MM.1S (cell line): Measurements from ENCODE around the gene TRPV5.
"Not testable (repeated sequence)": the region's sequence is repeated elsewhere in the genome, so short reads cannot be mapped to it uniquely, and the experiment has no call there.

Source experiments
- DNase-seq: peaks from one replicate; pipeline ENCODE4 v3.0.0-alpha.2; 2015
- H2AFZ ChIP-seq: fragments of 300-600 bp; sonication (generic); 2 replicates; pipeline ENCODE4 v1.6.0; 2016; ENCODE audit warnings: antibody characterized with exemption, low read length
- H3F3A ChIP-seq: fragments of 300-600 bp; sonication (generic); 2 replicates; pipeline ENCODE4 v1.6.1; 2016; ENCODE audit warnings: mild to moderate bottlenecking, antibody characterized with exemption, low read length, moderate library complexity, mixed read lengths; ENCODE audit not compliant: insufficient read depth
- H3K27ac ChIP-seq: fragments of 300-600 bp; sonication (generic); 2 replicates; pipeline ENCODE4 v1.5.1; 2016; ENCODE audit warnings: mild to moderate bottlenecking, low read length
- H3K27me3 ChIP-seq: fragments of 300-600 bp; sonication (generic); replicated peaks from 2 replicates; pipeline ENCODE4 v1.6.0; 2016; ENCODE audit warnings: low read length; ENCODE audit not compliant: insufficient read depth
- H3K36me3 ChIP-seq: fragments of 300-600 bp; sonication (generic); replicated peaks from 2 replicates; pipeline ENCODE4 v1.6.1; 2016; ENCODE audit warnings: mild to moderate bottlenecking, low read length, mixed read lengths; ENCODE audit not compliant: insufficient read depth
- H3K4me1 ChIP-seq: fragments of 300-600 bp; sonication (generic); 2 replicates; pipeline ENCODE4 v1.6.1; 2016; ENCODE audit warnings: low read length, mixed read lengths
- H3K4me2 ChIP-seq: fragments of 300-600 bp; sonication (generic); 2 replicates; pipeline ENCODE4 v1.6.0; 2016; ENCODE audit warnings: low read depth, low read length
- H3K4me3 ChIP-seq: fragments of 300-600 bp; sonication (generic); 2 replicates; pipeline ENCODE4 v1.5.1; 2016; ENCODE audit warnings: low read length, mixed read lengths
- H3K79me2 ChIP-seq: fragments of 300-600 bp; sonication (generic); 2 replicates; pipeline ENCODE4 v1.6.1; 2016; ENCODE audit warnings: mixed run types, low read length, mixed read lengths
- H3K9ac ChIP-seq: fragments of 300-600 bp; sonication (generic); 2 replicates; pipeline ENCODE4 v1.6.1; 2016; ENCODE audit warnings: low read length, mixed read lengths
- H3K9me2 ChIP-seq: fragments of 300-600 bp; sonication (generic); replicated peaks from 2 replicates; pipeline ENCODE4 v1.6.1; 2016; ENCODE audit warnings: mild to moderate bottlenecking, low read length, mixed read lengths; ENCODE audit not compliant: insufficient read depth
- H3K9me3 ChIP-seq: fragments of 300-600 bp; sonication (generic); replicated peaks from 2 replicates; pipeline ENCODE4 v1.6.1; 2016; ENCODE audit warnings: mild to moderate bottlenecking, low read length, mixed read lengths; ENCODE audit not compliant: insufficient read depth
- H4K20me1 ChIP-seq: fragments of 300-600 bp; sonication (generic); 2 replicates; pipeline ENCODE4 v1.6.1; 2016; ENCODE audit warnings: mild to moderate bottlenecking, low read length, moderate library complexity, mixed read lengths; ENCODE audit not compliant: insufficient read depth
- EZH2 ChIP-seq: fragments of 300-600 bp; sonication (generic); optimal IDR thresholded peaks from 2 replicates; pipeline ENCODE3; 2017; ENCODE audit warnings: low read depth, mild to moderate bottlenecking, antibody characterized with exemption, low read length, mixed read lengths
- EZH2phosphoT487 ChIP-seq: fragments of 300-600 bp; sonication (generic); IDR thresholded peaks from 2 replicates; pipeline ENCODE4 v1.6.1; 2018; ENCODE audit warnings: antibody characterized with exemption, low read length
- TF ChIP-seq, protein P1 (sequence below): fragments of 300-600 bp; sonication (generic); IDR thresholded peaks from 2 replicates; pipeline ENCODE4 v1.5.1; 2016; ENCODE audit warnings: antibody characterized with exemption, low read length, mixed read lengths

Gene TRPV5

DNA sequence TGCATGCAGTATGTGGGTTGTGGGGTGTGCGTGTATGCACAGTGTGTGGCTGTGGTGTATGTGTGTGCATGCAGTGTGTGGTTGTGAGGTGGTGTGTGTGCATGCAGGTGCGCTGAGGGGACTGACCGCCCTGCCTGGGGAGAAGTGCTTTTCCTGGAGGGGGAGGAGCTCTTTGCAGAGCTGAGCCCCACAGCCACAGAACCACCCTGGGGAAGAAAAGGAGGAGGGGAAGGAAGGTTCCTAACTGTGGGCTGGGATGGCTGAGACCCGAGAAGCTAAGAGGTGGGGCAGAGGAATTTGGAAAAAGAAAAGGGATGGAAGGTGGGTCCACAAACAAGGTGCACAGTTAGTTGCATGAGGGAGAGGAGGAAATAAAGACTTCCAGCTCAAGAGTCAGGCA lies at the start of gene TRPV5:
Gene TRPV5 (minus strand): TSS at position 123 of the 400 bp plus-strand sequence. CDS start 287 bp downstream, outside the sequence.
- Histone ChIP-seq H3K27ac (no peak within 1 kb of the TSS), H3K27me3 (no peaks in the 10 kb centered on the region), H3K9me2 (no peaks in the 10 kb centered on the region), H3F3A (no peaks in the 10 kb centered on the region), H3K9ac (no peak within 1 kb of the TSS), H3K36me3 (no peaks in the 10 kb centered on the region), H3K4me1 (no peaks in the 10 kb centered on the region), H3K9me3 (no peaks in the 10 kb centered on the region), H4K20me1 (no peaks in the 10 kb centered on the region), H2AFZ (no peak within 1 kb of the TSS), H3K79me2 (no peaks in the 10 kb centered on the region), H3K4me2 (no peak within 1 kb of the TSS), H3K4me3 (no peak within 1 kb of the TSS)
- DNase-seq = no peak
- no peak for TF ChIP-seq EZH2
- no peak for TF ChIP-seq EZH2phosphoT487
- TF ChIP-seq, protein P1, sequence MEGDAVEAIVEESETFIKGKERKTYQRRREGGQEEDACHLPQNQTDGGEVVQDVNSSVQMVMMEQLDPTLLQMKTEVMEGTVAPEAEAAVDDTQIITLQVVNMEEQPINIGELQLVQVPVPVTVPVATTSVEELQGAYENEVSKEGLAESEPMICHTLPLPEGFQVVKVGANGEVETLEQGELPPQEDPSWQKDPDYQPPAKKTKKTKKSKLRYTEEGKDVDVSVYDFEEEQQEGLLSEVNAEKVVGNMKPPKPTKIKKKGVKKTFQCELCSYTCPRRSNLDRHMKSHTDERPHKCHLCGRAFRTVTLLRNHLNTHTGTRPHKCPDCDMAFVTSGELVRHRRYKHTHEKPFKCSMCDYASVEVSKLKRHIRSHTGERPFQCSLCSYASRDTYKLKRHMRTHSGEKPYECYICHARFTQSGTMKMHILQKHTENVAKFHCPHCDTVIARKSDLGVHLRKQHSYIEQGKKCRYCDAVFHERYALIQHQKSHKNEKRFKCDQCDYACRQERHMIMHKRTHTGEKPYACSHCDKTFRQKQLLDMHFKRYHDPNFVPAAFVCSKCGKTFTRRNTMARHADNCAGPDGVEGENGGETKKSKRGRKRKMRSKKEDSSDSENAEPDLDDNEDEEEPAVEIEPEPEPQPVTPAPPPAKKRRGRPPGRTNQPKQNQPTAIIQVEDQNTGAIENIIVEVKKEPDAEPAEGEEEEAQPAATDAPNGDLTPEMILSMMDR = no peak

DNA sequence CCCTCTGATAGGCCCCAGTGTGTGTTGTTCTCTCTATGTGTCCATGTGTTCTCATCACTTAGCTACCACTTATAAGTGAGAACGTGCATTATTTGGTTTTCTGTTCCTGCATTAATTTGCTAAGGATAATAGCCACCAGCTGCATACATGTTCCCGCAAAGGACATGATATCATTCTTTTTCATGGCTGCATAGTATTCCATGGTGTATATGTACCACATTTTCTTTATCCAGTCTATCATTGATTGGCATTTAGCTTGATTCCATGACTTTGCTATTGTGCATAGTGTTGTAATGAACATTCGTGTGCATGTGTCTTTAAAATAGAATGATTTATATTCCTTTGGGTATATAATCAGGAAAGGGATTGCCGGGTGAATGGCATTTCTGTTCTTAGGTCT lies 44.9 kb upstream of the TRPV5 start:
- not testable (repeated sequence) for H3K4me3 ChIP-seq, H3F3A ChIP-seq, H3K4me2 ChIP-seq, H3K9me3 ChIP-seq, H3K9me2 ChIP-seq, H3K9ac ChIP-seq, DNase-seq, H3K36me3 ChIP-seq, H3K27me3 ChIP-seq, H2AFZ ChIP-seq, H3K79me2 ChIP-seq, H3K4me1 ChIP-seq, H4K20me1 ChIP-seq, H3K27ac ChIP-seq

DNA sequence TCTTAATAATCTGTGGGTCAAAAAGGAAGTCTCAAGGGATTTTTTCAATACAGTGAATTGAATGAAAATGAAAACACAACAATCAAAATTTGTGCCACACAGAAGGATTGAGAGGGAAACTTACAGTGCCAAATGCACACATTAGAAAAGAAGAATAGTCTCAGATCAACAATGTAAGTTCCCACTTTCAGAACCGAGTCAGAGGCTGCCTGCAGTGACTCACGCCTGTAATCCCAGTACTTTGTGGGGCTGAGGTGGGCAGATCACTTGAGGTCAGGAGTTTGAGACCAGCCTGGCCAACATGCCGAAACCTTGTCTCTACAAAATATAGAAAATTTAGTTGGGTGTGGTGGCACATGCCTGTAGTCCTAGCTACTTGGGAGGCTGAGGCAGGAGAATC lies 41.1 kb upstream of the TRPV5 start:
- Histone ChIP-seq H3K9me3 (no peaks in the 10 kb centered on the region), H3K27me3 (no peaks in the 10 kb centered on the region), H3K4me2 (no peak overlapping the region), H3K9me2 (no peaks in the 10 kb centered on the region), H3K4me1 (no peaks in the 10 kb centered on the region), H3K27ac (no peak overlapping the region), H3K9ac (no peak overlapping the region), H3K36me3 (no peaks in the 10 kb centered on the region), H2AFZ (no peak overlapping the region), H4K20me1 (no peaks in the 10 kb centered on the region), H3K4me3 (no peak overlapping the region), H3F3A (no peaks in the 10 kb centered on the region), H3K79me2 (no peaks in the 10 kb centered on the region)
- DNase-seq = no peak
- TF ChIP-seq EZH2 (no peak), EZH2phosphoT487 (no peak)
- TF ChIP-seq, protein P1 = no peak

DNA sequence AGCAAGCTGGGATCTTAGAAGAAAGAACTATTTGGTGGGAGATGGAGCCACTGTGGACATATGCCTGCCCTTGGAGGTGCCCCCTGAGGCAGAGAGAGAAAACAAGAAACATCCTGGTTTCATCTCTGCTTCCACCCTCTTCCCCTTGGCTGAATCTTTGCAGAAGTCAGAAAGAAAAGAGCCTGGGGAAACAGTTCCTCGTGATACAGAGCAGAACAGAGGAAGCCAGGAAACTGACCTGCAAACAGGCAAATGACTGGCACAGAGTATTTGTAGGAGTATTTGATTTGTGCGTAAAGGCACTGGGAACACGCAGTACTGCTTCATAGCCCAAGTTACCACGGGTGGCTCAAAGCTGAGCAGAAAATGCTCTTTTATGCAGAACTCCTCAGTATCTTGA lies 35.6 kb upstream of the TRPV5 start:
- H3K27me3 ChIP-seq = no peaks in the 10 kb centered on the region
- no peak for TF ChIP-seq EZH2phosphoT487
- TF ChIP-seq, protein P1 = no peak
- TF ChIP-seq EZH2 = no peak
- no peaks in the 10 kb centered on the region for H3F3A ChIP-seq
- H3K36me3 ChIP-seq = no peaks in the 10 kb centered on the region
- H3K9me2 ChIP-seq = no peaks in the 10 kb centered on the region
- no peak overlapping the region for H3K4me2 ChIP-seq
- H3K4me3 ChIP-seq = no peak overlapping the region
- no peaks in the 10 kb centered on the region for H4K20me1 ChIP-seq
- no peak for DNase-seq
- no peaks in the 10 kb centered on the region for H3K9me3 ChIP-seq
- no peaks in the 10 kb centered on the region for H3K4me1 ChIP-seq
- H3K9ac ChIP-seq = no peak overlapping the region
- H2AFZ ChIP-seq = no peak overlapping the region
- no peak overlapping the region for H3K27ac ChIP-seq
- no peaks in the 10 kb centered on the region for H3K79me2 ChIP-seq
